Activated gamma-delta T cell treated with Interleukin-2 at 50 U/mL for 16 hours (primary cell): ENCODE data around the gene ATG2B.
"Not testable (repeated sequence)": the region's sequence is repeated elsewhere in the genome, so short reads cannot be mapped to it uniquely, and the experiment has no call there.

Experiments used
- DNase-seq: peaks from one replicate; pipeline ENCODE4 v3.0.0-alpha.2; 2020

The ATG2B gene

GRCh38 chr14:96251656-96252155 is 111.4 kb downstream of the ATG2B start:
- DNase-seq = no peak

- DNase-seq = no peak
These were observed 112.7 kb downstream of the ATG2B start for GRCh38 chr14:96250485-96250884.

GRCh38 chr14:96249029-96249428 is 114.1 kb downstream of the ATG2B start:
- no peak for DNase-seq

GRCh38 chr14:96247031-96247430 is 116.1 kb downstream of the ATG2B start:
- DNase-seq = no peak

- no peak for DNase-seq
These were observed 116.6 kb downstream of the ATG2B start for GRCh38 chr14:96246539-96246847.

- DNase-seq = no peak
These were observed 117.2 kb downstream of the ATG2B start for GRCh38 chr14:96245710-96246538.

- not testable (repeated sequence) for DNase-seq
These were observed 118.1 kb downstream of the ATG2B start for GRCh38 chr14:96245074-96245473.

DNA sequence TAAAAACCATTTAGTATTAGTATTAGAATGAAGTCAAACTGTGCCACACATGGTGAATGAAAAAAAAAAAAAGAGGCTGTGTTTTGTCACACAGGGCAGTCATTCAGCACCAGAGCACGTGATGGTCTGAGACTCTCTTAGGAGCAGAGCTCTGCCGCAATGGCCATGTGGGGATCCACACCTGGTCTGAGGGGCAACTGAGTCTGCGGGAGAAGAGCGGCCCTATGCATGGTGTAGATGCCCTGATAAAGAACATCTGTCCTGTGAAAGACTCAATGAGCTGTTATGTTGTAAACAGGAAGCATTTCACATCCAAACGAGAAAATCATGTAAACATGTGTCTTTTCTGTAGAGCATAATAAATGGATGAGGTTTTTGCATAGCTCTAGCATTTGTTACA is 119.4 kb downstream of the ATG2B start:
- no peak for DNase-seq

GRCh38 chr14:96242126-96242525 is 121.0 kb downstream of the ATG2B start:
- DNase-seq = no peak

- no peak for DNase-seq
These were observed 122.5 kb downstream of the ATG2B start for GRCh38 chr14:96240641-96241040.

DNA sequence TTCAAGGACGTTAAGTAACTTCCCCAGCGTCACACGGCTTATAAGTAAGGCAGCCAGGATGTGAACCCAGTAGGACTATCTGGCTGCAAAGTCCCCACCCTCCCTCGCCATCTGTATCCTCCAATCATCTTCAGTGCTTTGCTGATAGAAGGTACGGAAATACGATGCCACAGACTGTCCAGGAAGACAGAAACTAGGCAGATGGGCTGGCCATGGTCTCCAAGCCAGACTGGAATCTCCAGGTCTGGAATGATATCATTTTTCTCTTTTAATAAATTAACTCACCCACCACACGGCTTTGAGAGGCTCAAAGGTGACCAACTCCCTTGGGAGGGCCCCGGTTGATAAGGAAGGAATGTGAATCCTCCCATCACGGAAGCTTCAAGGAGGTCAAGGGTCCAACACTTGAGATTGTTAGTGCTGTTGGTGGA is 123.4 kb downstream of the ATG2B start:
- no peak for DNase-seq

DNA sequence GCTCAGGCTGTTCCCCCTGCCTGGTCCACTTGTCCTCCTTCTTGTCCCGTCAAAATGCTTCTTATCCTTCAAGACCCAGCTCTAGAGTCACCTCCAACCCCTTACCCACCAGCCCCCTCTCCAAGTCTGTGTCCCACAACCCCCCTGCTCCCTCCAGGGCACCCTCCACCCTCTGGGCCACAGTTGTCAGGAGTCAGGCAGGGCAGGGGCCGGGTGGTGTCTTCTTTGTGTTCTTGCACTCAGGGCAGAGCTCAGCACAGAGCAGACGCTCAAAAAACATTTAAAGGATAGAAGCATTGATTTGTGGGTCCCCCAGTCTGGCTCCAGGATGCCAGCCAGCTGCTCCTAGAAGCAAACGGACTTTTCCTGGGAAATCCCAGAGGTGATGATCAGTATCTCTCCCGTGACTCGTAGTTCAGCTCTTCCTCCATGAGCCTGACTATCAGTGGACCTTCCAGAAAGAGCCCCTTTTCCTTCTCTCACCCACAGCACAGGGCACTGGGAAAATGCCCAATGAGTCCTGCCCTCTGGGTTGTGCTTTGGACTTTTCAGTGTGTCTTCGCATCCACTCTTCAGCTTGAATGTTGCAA is 124.4 kb downstream of the ATG2B start:
- DNase-seq = no peak

DNA sequence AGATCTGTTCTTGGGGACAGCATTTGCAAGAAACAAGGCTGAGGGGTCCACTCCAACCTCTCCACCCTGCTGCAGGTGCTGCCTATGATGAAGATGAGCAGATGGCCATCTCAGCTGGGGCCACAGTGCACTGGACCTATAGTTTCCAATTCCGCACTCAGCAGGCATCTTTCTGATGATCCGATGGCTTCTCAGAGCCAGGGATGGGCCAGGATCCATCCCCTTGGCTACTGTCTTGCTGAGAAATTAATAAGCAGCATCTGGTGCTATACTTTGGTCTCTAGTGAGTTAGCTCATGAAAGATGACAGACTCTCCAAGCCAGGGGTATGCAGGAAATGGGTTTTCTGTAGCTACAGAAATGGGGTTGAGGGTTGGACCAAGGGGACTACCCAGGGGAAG is 125.5 kb downstream of the ATG2B start:
- no peak for DNase-seq

- DNase-seq = no peak
These were observed 127.7 kb downstream of the ATG2B start for GRCh38 chr14:96235426-96235825.

GRCh38 chr14:96233661-96234060 is 129.5 kb downstream of the ATG2B start:
- DNase-seq = no peak

GRCh38 chr14:96232506-96232905 is 130.6 kb downstream of the ATG2B start:
- no peak for DNase-seq

- DNase-seq = no peak
These were observed 131.5 kb downstream of the ATG2B start for GRCh38 chr14:96231526-96232130.

DNA sequence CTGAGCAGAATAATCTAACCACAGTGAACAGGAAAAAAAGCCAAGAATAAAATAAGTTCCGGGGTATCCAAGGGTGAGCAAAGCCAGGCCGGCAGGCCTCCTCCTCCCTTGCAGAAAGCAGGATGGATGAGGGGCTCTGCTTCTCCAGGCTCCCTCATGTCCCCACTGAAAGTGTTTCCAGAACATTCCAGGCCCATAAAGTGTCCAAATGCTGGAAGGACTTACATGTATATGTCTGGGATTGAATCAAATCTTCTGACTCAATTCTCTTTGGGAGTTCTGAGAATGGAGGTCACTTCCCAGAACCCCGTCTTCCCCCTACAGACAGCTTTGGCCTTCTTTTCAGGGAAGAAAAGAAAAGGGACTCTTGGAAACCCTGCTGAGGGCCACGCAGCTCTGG is 132.1 kb downstream of the ATG2B start:
- DNase-seq = no peak

GRCh38 chr14:96229315-96229714 is 133.8 kb downstream of the ATG2B start:
- no peak for DNase-seq
